ENCODE data around the gene DDX39B.

DDX39B gene

DNA sequence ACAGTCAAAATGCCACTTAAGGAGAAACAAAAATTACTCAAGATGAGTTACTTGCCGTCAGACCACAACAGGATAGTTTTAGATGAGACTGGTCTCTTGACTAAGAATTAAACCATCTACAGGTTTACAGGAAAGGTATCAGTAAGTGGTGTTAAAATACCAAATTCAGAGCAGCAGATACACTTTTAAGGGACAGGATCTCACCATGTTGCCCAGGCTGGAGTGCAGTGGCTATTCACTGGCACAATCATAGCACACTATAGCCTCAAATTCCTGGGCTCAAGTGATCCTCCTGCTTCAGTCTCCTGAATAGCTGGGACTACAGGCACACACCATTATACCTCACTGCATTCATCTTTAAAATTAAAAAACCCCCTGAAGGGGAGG is 8.4 kb downstream of the DDX39B start:
- no peak overlapping the region for H3K27ac ChIP-seq
- no peak for TF ChIP-seq ZFX (IDR thresholded peaks at IDR 0.05; ENCODE audit: borderline replicate concordance)
- TF ChIP-seq, protein P1, sequence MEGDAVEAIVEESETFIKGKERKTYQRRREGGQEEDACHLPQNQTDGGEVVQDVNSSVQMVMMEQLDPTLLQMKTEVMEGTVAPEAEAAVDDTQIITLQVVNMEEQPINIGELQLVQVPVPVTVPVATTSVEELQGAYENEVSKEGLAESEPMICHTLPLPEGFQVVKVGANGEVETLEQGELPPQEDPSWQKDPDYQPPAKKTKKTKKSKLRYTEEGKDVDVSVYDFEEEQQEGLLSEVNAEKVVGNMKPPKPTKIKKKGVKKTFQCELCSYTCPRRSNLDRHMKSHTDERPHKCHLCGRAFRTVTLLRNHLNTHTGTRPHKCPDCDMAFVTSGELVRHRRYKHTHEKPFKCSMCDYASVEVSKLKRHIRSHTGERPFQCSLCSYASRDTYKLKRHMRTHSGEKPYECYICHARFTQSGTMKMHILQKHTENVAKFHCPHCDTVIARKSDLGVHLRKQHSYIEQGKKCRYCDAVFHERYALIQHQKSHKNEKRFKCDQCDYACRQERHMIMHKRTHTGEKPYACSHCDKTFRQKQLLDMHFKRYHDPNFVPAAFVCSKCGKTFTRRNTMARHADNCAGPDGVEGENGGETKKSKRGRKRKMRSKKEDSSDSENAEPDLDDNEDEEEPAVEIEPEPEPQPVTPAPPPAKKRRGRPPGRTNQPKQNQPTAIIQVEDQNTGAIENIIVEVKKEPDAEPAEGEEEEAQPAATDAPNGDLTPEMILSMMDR (IDR thresholded peaks at IDR 0.05): no peak

DNA sequence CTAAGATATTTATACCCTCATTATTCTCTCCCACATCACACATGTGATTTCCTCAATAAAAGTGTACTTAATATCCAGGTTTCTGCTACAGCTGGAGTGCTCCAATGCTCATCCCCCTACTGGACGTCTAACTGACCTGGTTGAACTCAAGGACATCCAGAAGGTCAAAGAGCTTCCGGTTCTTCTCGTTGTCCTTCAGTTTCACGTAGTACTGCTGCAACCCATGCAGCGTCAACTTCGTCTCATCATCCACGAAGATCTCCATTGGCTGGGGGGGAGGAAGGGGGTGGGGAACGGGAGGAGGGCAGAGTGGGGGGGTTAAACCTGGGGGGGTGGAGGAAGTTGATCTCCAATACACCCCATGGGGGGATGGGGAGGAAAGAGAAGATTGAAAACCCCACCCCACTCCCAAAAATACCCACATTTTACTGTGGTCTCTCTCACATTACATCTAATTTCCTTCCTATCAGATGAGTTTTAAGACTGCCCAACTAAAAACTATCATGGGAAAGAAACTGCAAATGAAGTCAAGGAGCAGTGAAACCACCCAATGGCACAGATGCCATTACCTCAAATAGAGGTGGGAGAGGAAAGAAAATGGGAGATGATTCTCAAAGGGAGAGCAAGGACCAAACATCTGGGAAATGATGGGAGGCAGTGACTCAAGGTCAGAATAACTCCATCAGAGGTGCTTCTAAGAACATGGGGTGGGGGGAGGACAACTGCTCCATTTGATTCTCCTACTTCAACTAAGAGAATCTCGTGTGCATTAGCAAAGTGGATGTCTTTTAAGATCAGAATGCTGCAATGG is 9.0 kb downstream of the DDX39B start:
- TF ChIP-seq, protein P1 (IDR thresholded peaks at IDR 0.05): no peak
- no peak for TF ChIP-seq ZFX (IDR thresholded peaks at IDR 0.05; ENCODE audit: borderline replicate concordance)
- peak overlapping the region; percentile 28; the same call in 1 of the 2 replicates for H3K27ac ChIP-seq

DNA sequence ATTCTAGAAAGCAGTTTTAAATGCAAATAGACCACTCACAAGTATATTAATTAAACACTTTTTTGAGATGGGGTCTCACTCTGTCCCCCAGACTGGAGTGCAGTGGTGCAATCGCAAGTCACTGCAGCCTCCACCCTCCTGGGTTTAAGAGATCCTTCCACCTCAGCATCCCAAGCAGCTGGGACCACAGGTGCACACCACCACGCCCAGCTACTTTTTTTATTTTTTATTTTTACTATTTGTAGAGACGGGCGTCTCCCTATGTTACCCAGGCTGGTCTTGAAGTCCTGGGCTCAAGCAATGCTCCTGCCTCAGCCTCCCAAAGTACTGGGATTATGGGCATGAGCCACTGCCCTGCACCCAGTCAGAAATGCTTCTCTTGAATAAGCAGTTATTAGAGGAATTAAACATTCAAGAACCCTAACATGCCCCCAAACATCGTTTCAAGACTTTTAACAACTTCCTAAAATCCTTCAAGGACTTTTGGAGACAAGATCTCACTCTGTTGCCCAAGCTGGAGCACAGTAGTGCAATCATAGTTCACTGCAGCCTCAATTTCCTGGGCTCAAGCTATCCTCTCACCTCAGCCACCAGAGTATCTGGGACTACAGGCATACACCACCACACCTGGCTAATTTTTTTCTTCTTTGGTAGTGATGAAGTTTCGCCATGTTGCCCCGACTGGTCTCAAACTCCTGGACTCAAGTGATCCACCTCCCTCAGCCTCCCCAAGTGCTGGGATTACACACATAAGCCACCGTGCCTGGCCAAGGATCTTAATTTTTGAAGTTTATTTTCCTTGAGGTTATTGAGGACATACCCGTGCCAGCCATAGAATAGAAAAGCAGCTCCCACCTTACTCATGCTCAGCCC is 9.8 kb downstream of the DDX39B start:
- H3K27ac ChIP-seq: peak overlapping the region; percentile 28; the same call in 1 of the 2 replicates
- TF ChIP-seq ZFX (IDR thresholded peaks at IDR 0.05; ENCODE audit: borderline replicate concordance): no peak
- TF ChIP-seq, protein P1 (IDR thresholded peaks at IDR 0.05): no peak

DNA sequence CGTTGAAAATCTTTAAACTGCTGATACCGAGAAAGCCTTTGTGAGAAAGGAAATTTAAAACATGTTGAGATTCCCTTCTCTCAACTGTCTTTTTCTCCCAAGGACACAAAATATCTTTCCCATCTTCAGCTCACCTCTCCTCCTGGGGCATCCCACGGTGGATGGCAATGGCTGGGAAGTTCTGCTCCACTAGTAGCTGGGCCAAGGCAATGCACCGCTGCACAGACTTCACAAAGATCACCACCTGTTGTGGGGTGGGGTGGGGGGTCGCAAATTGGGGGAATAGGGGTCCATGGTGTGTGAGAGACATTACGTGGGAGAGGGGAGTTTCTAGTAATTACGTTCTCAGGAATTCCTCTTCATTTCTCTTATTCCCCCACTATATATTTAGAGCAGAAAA is 10.6 kb downstream of the DDX39B start:
- no peak for TF ChIP-seq ZFX (IDR thresholded peaks at IDR 0.05; ENCODE audit: borderline replicate concordance)
- TF ChIP-seq, protein P1 (IDR thresholded peaks at IDR 0.05): no peak

DNA sequence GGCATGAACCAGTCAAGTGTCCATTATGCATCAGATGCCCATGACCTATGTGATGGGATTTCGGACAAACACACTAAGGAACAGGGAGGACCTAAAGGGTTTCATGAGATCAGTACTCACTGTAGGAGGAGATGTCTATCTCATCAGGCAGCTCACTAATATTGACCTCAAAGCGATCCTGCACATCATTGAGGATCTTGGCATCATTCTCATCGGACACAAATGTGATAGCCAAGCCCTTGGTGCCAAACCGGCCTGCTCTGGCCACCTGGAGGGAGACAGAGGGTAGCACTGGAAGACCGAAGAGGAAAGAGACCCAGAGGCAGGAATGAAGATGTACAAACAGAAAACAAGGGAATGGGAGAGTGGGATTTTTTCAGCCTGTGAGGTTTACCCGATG is 11.1 kb downstream of the DDX39B start:
- TF ChIP-seq, protein P1 (IDR thresholded peaks at IDR 0.05): no peak
- no peak for TF ChIP-seq ZFX (IDR thresholded peaks at IDR 0.05; ENCODE audit: borderline replicate concordance)
- no peak overlapping the region for H3K27ac ChIP-seq

More for the DNA sequence above, 10.6 kb downstream of the DDX39B start:
- no peak overlapping the region for H3K27ac ChIP-seq

DNA sequence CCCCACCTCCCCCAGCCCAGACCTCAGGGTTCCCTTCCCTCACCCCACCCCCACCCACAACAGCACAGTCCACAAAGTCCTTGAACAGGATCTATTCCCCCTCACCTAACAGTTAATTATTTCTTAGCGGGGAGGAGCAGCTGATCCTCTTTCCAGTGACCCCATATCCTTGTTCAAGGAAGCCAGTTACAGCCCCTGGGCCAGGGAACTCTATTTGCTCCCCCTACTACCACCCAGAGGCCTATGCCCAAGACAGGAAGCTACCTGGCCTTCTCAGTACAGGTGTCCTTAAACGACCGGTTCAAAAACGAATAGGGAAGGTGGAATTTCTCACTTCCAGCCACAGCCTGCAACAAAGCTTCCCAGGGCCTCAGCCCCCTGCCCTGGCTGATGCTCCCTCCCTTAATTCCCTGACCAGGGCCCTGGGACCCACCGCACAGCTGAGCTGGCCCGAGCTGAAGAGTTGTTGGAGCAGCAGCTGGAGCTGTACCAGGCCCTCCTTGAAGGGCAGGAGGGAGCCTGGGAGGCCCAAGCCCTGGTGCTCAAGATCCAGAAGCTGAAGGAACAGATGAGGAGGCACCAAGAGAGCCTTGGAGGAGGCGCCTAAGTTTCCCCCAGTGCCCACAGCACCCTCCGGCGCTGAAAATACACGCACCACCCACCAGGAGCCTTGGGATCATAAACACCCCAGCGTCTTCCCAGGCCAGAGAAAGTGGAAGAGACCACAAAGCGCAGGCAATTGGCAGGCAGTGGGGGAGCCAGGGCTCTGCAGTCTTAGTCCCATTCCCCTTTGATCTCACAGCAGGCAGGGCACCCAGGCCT is 12.3 kb downstream of the DDX39B start:
- H3K27ac ChIP-seq: 0 out of 2 replicates have a peak overlapping the region, but pooled peaks have one; percentile 18
- TF ChIP-seq, protein P1 (IDR thresholded peaks at IDR 0.05): no peak
- TF ChIP-seq ZFX (IDR thresholded peaks at IDR 0.05; ENCODE audit: borderline replicate concordance): no peak
